ENCODE measurements around the gene LIPC.

LIPC gene

DNA sequence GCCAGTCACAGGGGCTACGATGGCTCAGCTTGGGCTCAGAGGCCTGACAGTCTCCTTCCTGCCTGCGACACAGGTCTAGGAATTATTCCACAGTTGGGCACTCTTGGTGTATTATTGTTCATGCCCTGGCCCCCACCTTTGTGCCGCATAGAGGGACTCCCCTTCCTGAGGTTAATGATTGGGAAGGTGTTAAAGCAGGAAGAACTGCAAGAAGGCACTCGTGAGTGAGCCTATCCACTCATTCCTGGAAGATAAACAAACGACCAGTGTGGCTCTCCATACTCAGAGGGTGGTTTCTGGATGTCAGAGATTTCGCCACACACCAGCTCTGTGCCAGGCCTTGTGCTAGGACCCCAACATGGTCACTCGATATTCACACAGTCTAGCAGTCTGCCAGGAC lies 12.3 kb downstream of the LIPC start:
- no peak overlapping the region for H3K27ac ChIP-seq (ENCODE audit: low read length)
- H3K79me2 ChIP-seq (ENCODE audit: insufficient read depth, low read length), result no peaks in the 10 kb centered on the region
- no peaks in the 10 kb centered on the region for H3K9me3 ChIP-seq (ENCODE audit: insufficient read depth, low read length, severe bottlenecking)
- no peak for TF ChIP-seq EZH2 (IDR thresholded peaks at IDR 0.05; ENCODE audit: borderline replicate concordance, low read depth, low read length, severe bottlenecking)
- TF ChIP-seq, protein P1, sequence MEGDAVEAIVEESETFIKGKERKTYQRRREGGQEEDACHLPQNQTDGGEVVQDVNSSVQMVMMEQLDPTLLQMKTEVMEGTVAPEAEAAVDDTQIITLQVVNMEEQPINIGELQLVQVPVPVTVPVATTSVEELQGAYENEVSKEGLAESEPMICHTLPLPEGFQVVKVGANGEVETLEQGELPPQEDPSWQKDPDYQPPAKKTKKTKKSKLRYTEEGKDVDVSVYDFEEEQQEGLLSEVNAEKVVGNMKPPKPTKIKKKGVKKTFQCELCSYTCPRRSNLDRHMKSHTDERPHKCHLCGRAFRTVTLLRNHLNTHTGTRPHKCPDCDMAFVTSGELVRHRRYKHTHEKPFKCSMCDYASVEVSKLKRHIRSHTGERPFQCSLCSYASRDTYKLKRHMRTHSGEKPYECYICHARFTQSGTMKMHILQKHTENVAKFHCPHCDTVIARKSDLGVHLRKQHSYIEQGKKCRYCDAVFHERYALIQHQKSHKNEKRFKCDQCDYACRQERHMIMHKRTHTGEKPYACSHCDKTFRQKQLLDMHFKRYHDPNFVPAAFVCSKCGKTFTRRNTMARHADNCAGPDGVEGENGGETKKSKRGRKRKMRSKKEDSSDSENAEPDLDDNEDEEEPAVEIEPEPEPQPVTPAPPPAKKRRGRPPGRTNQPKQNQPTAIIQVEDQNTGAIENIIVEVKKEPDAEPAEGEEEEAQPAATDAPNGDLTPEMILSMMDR (IDR thresholded peaks at IDR 0.05; ENCODE audit: borderline replicate concordance, extremely low read depth, low read length, poor library complexity, severe bottlenecking), result no peak
- H3K4me3 ChIP-seq (ENCODE audit: low read depth in 1 of 2, low read length in 2 of 2), result no peak overlapping the region
- H4K20me1 ChIP-seq (ENCODE audit: insufficient read depth, low read length), result no peaks in the 10 kb centered on the region
- H3K4me1 ChIP-seq (ENCODE audit: insufficient read depth, low read length), result peaks cover 28% of the 10 kb centered on the region
- H3K9ac ChIP-seq (ENCODE audit: low read depth, low read length), result no peak overlapping the region
- no peaks in the 10 kb centered on the region for H3K36me3 ChIP-seq (ENCODE audit: insufficient read depth, low read length)
- ATAC-seq (ENCODE audit: insufficient read depth, low read depth), result no peak
- no peak for DNase-seq
- H2AFZ ChIP-seq (ENCODE audit: low read depth, low read length), result no peak overlapping the region
- no peak overlapping the region for H3K4me2 ChIP-seq (ENCODE audit: insufficient read depth, low read length)
- H3K27me3 ChIP-seq (ENCODE audit: insufficient read depth, low read length, poor library complexity), result no peaks in the 10 kb centered on the region

DNA sequence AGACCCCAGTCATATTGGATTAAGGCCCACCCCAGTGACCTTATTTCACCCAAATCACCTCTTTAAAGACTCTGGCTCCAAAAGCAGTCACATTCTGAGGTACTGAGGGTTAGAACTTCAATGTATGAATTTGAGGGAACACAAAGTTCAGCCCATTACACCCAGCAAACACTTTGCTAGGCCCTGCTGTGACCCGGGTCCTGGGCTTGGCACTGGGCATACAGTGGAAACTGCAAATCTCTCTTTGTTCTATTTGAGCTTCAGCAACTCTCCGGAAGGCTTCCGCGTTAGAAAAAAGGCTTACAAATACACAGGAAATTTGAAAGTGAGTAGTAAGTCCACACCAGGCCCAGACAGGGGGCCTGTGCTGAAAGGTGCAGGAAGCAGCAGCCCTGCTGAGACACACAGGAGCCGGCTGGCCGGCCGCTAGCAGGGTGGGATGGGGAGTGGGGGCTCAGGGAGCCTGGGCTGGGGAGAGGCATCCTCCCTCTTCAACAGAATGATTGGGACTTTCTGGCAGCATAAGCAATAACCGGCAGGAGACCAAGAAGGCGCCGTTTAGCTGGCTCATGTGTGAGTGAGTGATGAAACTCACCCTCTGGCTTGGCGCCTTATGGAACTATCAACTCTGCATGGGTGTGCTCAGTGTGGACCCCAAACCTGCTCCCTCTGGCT lies 13.0 kb downstream of the LIPC start:
- DNase-seq (no peak), ATAC-seq (ENCODE audit: insufficient read depth, low read depth) (no peak)
- no peaks in the 10 kb centered on the region for H4K20me1 ChIP-seq (ENCODE audit: insufficient read depth, low read length)
- H3K4me3 ChIP-seq (ENCODE audit: low read depth in 1 of 2, low read length in 2 of 2), result no peak overlapping the region
- no peaks in the 10 kb centered on the region for H3K9me3 ChIP-seq (ENCODE audit: insufficient read depth, low read length, severe bottlenecking)
- H3K4me2 ChIP-seq (ENCODE audit: insufficient read depth, low read length), result no peak overlapping the region
- peaks cover 28% of the 10 kb centered on the region for H3K4me1 ChIP-seq (ENCODE audit: insufficient read depth, low read length)
- H3K9ac ChIP-seq (ENCODE audit: low read depth, low read length), result no peak overlapping the region
- H3K79me2 ChIP-seq (ENCODE audit: insufficient read depth, low read length), result no peaks in the 10 kb centered on the region
- H3K27me3 ChIP-seq (ENCODE audit: insufficient read depth, low read length, poor library complexity), result no peaks in the 10 kb centered on the region
- H2AFZ ChIP-seq (ENCODE audit: low read depth, low read length), result no peak overlapping the region
- no peak overlapping the region for H3K27ac ChIP-seq (ENCODE audit: low read length)
- TF ChIP-seq, protein P1 (IDR thresholded peaks at IDR 0.05; ENCODE audit: borderline replicate concordance, extremely low read depth, low read length, poor library complexity, severe bottlenecking), result no peak
- no peak for TF ChIP-seq EZH2 (IDR thresholded peaks at IDR 0.05; ENCODE audit: borderline replicate concordance, low read depth, low read length, severe bottlenecking)
- H3K36me3 ChIP-seq (ENCODE audit: insufficient read depth, low read length), result no peaks in the 10 kb centered on the region

DNA sequence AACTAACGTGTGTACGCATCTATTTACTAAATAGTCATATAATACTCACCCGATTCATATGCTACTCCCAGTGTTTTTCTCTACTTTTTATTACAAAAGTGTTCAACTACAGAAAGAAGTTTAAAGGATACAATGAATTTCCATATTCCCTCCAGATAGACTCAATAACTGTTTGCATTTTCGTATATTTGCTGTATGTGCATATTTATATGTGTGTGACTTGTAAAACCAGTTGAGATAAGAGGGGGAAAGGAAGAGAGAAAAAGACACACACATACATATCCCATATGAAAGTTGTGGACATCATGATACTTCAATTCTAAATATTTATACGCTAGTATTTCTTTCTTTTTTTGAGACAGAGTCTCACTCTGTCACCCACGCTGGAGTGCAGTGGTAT lies 14.1 kb downstream of the LIPC start:
- no peak overlapping the region for H3K4me3 ChIP-seq (ENCODE audit: low read depth in 1 of 2, low read length in 2 of 2)
- peaks cover 28% of the 10 kb centered on the region for H3K4me1 ChIP-seq (ENCODE audit: insufficient read depth, low read length)
- no peaks in the 10 kb centered on the region for H4K20me1 ChIP-seq (ENCODE audit: insufficient read depth, low read length)
- H3K27ac ChIP-seq (ENCODE audit: low read length), result no peak overlapping the region
- no peak overlapping the region for H2AFZ ChIP-seq (ENCODE audit: low read depth, low read length)
- no peak overlapping the region for H3K9ac ChIP-seq (ENCODE audit: low read depth, low read length)
- no peak overlapping the region for H3K4me2 ChIP-seq (ENCODE audit: insufficient read depth, low read length)
- no peaks in the 10 kb centered on the region for H3K79me2 ChIP-seq (ENCODE audit: insufficient read depth, low read length)
- ATAC-seq (ENCODE audit: insufficient read depth, low read depth) (no peak), DNase-seq (no peak)
- H3K9me3 ChIP-seq (ENCODE audit: insufficient read depth, low read length, severe bottlenecking), result no peaks in the 10 kb centered on the region
- no peaks in the 10 kb centered on the region for H3K27me3 ChIP-seq (ENCODE audit: insufficient read depth, low read length, poor library complexity)
- TF ChIP-seq EZH2 (IDR thresholded peaks at IDR 0.05; ENCODE audit: borderline replicate concordance, low read depth, low read length, severe bottlenecking), result no peak
- TF ChIP-seq, protein P1 (IDR thresholded peaks at IDR 0.05; ENCODE audit: borderline replicate concordance, extremely low read depth, low read length, poor library complexity, severe bottlenecking), result no peak
- no peaks in the 10 kb centered on the region for H3K36me3 ChIP-seq (ENCODE audit: insufficient read depth, low read length)

Measured in DND-41 (cell line).